ENCODE data around the gene KCNH6. TPM values are rescaled to one million over a fixed set of nuclear protein-coding genes. Genes with fewer than 3 reads are reported as not detected.

The KCNH6 gene
- total RNA-seq, 2 experiments from 2014 or later = not detected

DNA sequence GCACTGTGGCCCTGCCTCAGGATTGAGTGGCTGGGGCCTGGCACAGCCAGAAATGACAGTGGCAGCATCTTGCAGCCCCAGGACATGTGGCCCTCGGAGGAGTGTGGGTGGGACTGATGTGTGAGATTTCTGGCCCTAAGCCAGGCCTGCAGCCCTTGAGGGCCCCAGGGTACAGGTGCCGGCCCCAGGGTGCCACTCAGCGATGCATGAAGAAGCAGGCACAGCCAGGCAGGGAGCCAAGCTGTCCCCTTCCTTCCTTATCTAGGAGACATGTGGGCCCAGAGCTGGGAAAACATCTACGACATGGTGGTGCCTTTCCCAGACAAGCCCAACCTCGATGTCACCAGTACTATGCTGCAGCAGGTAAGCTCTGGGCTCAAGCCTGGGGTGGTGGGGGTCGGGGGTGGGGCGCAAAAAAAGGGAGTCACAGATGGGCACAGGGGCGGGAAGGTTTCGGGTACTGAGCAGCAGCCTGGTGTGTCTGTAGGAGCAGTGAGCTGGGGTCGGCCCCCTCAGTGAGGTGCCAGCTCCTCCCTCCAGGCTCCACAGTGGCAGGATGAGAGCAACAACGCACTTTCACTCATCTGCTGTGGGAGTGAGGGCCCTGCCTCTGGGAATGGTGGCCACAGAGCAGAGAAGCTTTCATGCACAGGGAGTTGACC, 42.2 kb upstream of the KCNH6 start:
- ChIA-PET CTCF (interaction anchor here (4.4 kb wide), 1 partner anchor 55 kb away, joined by 70 read pairs; no protein-coding TSS in a partner anchor), POLR2A (no interaction called here)
- DNase-seq (no peak), ATAC-seq (ENCODE audit: poor library complexity) (no peak)
- intact Hi-C loops (cut with DNase I, micrococcal nuclease) = no loop called here
- Histone ChIP-seq H3K9me3 (ENCODE audit: control insufficient read depth in 1 of 2, insufficient read depth in 1 of 2, low read length in 2 of 2) (peaks cover 0 to 5% of the 10 kb centered on the region in 2 experiments), H3K27ac (ENCODE audit: low read depth in 1 of 2, low read length in 2 of 2) (no peak overlapping the region), H3K4me3 (ENCODE audit: low read length) (no peak overlapping the region), H3K4me1 (ENCODE audit: insufficient read depth, low read length) (peaks cover 25% of the 10 kb centered on the region), H3K36me3 (ENCODE audit: insufficient read depth, low read length) (no peaks in the 10 kb centered on the region), H3K27me3 (ENCODE audit: control insufficient read depth in 1 of 2, insufficient read depth in 2 of 2, low read length in 2 of 2) (peaks cover 9 to 10% of the 10 kb centered on the region in 2 experiments)
- Mint-ChIP-seq H3K36me3 (ENCODE audit: low read depth) (no peaks in the 10 kb centered on the region), H3K27ac (no peak overlapping the region), H3K27me3 (peaks cover 25% of the 10 kb centered on the region), H3K4me1 (ENCODE audit: low read depth) (peaks cover 14% of the 10 kb centered on the region), H3K4me3 (no peak overlapping the region), H3K9me3 (no peaks in the 10 kb centered on the region)
- TF ChIP-seq, protein P1, sequence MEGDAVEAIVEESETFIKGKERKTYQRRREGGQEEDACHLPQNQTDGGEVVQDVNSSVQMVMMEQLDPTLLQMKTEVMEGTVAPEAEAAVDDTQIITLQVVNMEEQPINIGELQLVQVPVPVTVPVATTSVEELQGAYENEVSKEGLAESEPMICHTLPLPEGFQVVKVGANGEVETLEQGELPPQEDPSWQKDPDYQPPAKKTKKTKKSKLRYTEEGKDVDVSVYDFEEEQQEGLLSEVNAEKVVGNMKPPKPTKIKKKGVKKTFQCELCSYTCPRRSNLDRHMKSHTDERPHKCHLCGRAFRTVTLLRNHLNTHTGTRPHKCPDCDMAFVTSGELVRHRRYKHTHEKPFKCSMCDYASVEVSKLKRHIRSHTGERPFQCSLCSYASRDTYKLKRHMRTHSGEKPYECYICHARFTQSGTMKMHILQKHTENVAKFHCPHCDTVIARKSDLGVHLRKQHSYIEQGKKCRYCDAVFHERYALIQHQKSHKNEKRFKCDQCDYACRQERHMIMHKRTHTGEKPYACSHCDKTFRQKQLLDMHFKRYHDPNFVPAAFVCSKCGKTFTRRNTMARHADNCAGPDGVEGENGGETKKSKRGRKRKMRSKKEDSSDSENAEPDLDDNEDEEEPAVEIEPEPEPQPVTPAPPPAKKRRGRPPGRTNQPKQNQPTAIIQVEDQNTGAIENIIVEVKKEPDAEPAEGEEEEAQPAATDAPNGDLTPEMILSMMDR (IDR thresholded peaks at IDR 0.05) = no peak

DNA sequence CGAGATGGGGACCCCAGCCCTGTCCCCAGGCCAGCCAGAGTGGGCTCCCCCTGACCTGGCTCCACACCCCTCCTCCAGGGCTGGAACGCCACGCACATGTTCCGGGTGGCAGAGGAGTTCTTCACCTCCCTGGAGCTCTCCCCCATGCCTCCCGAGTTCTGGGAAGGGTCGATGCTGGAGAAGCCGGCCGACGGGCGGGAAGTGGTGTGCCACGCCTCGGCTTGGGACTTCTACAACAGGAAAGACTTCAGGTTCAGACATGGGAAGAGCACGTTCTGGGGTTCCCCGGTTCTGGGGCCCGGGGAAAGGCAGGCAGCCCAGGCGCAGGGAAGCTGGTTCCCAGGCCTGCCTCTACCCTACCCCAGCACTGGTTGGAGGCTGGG, 41.7 kb upstream of the KCNH6 start:
- ChIA-PET CTCF (interaction anchor here (4.4 kb wide), 1 partner anchor 55 kb away, joined by 70 read pairs; no protein-coding TSS in a partner anchor), POLR2A (no interaction called here)
- Mint-ChIP-seq H3K4me1 (ENCODE audit: low read depth) (peaks cover 14% of the 10 kb centered on the region), H3K27ac (no peak overlapping the region), H3K27me3 (peaks cover 22% of the 10 kb centered on the region), H3K36me3 (ENCODE audit: low read depth) (no peaks in the 10 kb centered on the region), H3K4me3 (no peak overlapping the region), H3K9me3 (no peaks in the 10 kb centered on the region)
- H3K27ac ChIP-seq (ENCODE audit: low read depth in 1 of 2, low read length in 2 of 2) = no peak overlapping the region
- H3K4me3 ChIP-seq (ENCODE audit: low read length) = no peak overlapping the region
- intact Hi-C loops (cut with DNase I, micrococcal nuclease) = no loop called here
- DNase-seq (no peak), ATAC-seq (ENCODE audit: poor library complexity) (no peak)
- H3K27me3 ChIP-seq (ENCODE audit: control insufficient read depth in 1 of 2, insufficient read depth in 2 of 2, low read length in 2 of 2) = peaks cover 9 to 10% of the 10 kb centered on the region in 2 experiments
- H3K36me3 ChIP-seq (ENCODE audit: insufficient read depth, low read length) = no peaks in the 10 kb centered on the region
- H3K9me3 ChIP-seq (ENCODE audit: control insufficient read depth in 1 of 2, insufficient read depth in 1 of 2, low read length in 2 of 2) = peaks cover 0 to 5% of the 10 kb centered on the region in 2 experiments
- TF ChIP-seq, protein P1 (IDR thresholded peaks at IDR 0.05) = no peak
- peaks cover 21% of the 10 kb centered on the region for H3K4me1 ChIP-seq (ENCODE audit: insufficient read depth, low read length)

DNA sequence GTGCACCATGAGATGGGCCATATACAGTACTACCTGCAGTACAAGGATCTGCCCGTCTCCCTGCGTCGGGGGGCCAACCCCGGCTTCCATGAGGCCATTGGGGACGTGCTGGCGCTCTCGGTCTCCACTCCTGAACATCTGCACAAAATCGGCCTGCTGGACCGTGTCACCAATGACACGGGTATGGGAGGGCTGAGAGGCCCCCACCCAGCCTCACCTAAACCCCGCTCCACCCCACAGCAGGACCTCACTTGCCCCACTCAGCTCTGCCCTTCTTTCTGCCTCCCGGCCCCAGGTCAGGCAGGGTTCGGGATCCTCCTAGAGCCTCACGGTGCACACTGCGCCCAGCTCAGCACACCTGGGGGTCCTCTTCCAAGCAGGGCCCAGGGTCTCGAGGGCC, 40.6 kb upstream of the KCNH6 start:
- H3K4me1 Mint-ChIP-seq (ENCODE audit: low read depth) = peaks cover 14% of the 10 kb centered on the region
- TF ChIP-seq, protein P1 (IDR thresholded peaks at IDR 0.05) = no peak
- intact Hi-C loops (cut with DNase I, micrococcal nuclease) = no loop called here
- no peak for ATAC-seq (ENCODE audit: poor library complexity)
- no peaks in the 10 kb centered on the region for H3K36me3 Mint-ChIP-seq (ENCODE audit: low read depth)
- no peak for DNase-seq
- H3K4me3 Mint-ChIP-seq = no peak overlapping the region
- no peaks in the 10 kb centered on the region for H3K9me3 Mint-ChIP-seq
- Histone ChIP-seq H3K4me3 (ENCODE audit: low read length) (no peak overlapping the region), H3K36me3 (ENCODE audit: insufficient read depth, low read length) (no peaks in the 10 kb centered on the region), H3K9me3 (ENCODE audit: control insufficient read depth in 1 of 2, insufficient read depth in 1 of 2, low read length in 2 of 2) (peaks cover 0 to 5% of the 10 kb centered on the region in 2 experiments), H3K27me3 (ENCODE audit: control insufficient read depth in 1 of 2, insufficient read depth in 2 of 2, low read length in 2 of 2) (peaks cover 7 to 9% of the 10 kb centered on the region in 2 experiments), H3K4me1 (ENCODE audit: insufficient read depth, low read length) (peaks cover 19% of the 10 kb centered on the region), H3K27ac (ENCODE audit: low read depth in 1 of 2, low read length in 2 of 2) (no peak overlapping the region)
- H3K27me3 Mint-ChIP-seq = peaks cover 21% of the 10 kb centered on the region
- ChIA-PET CTCF (interaction anchor here (1.3 kb wide), 1 partner anchor 57 kb away, joined by 3 read pairs; no protein-coding TSS in a partner anchor), POLR2A (no interaction called here)
- H3K27ac Mint-ChIP-seq = no peak overlapping the region

Data from CD4-positive, alpha-beta T cell (primary cell).